ENCODE measurements around the gene CACNG4.

The CACNG4 gene

DNA sequence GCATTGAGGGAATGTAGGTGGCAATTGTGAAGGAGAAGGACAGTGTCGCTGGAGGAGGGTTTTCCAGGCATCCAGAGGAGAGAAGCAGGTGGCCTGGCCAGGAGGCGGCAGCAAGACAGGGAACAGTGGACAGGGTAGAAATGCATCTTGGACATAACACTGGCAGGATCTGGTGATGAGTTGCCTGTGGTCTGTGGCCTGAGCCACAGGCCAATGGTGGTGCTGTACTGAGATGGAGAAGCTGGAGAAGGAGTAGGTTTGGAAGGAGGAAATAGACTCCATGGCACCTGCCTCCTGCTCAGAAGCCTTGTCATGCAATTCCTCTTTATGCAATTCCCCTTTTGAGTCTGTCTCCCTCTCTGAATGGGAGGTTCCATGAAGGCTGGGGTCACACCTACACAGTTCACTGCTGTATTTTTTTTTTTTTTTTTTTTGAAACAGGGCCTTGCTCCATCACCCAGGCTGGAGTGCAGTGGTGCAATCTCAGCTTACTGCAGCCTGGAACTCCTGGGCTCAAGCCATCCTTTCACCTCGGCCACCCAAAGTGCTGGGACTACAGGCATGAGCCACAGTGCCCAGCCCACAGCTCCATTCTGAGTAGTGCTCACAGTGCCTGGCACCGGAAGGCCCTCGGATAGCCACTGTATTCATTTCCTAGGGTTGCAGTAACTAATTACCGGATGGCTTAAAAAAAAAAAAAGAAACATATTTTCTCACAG is 13.5 kb upstream of the CACNG4 start:
- Histone ChIP-seq H3K27ac (ENCODE audit: low read depth, low read length) (no peak overlapping the region), H3K9me3 (ENCODE audit: control insufficient read depth in 5 of 5, low read length in 5 of 5) (peaks cover 0 to 10% (median 0%) of the 10 kb centered on the region in 5 donors), H3K4me1 (ENCODE audit: control insufficient read depth in 5 of 5, insufficient read depth in 5 of 5, low read length in 5 of 5) (no peaks in the 10 kb centered on the region), H3K27me3 (ENCODE audit: control insufficient read depth in 5 of 5, insufficient read depth in 4 of 5, low read length in 5 of 5) (peaks cover 10 to 26% (median 20%) of the 10 kb centered on the region in 5 donors), H3K4me3 (ENCODE audit: low read depth in 1 of 5, low read length in 5 of 5) (no peak overlapping the region), H3K9ac (ENCODE audit: low read length in 5 of 5) (no peak overlapping the region), H3K36me3 (ENCODE audit: control insufficient read depth in 5 of 5, insufficient read depth in 5 of 5, low read length in 5 of 5) (no peaks in the 10 kb centered on the region)

DNA sequence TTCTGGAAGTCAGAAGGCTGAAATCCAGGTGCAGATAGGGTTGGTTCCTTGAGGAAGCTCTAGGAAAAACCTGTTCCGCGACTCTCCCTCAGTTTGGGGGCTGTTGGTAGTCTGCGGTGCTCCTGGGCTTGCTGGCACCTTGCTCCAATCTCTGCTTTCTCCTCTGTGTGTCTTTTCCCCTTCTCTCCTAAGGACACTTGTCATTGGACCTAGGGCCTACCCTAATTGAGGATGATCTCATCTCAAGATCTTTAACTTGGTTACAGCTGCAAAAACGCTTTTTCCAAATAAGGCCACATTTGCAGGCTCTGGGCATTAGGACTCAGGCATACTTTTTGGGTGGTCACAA is 12.9 kb upstream of the CACNG4 start:
- no peaks in the 10 kb centered on the region for H3K36me3 ChIP-seq (ENCODE audit: control insufficient read depth in 5 of 5, insufficient read depth in 5 of 5, low read length in 5 of 5)
- no peak overlapping the region for H3K9ac ChIP-seq (ENCODE audit: low read length in 5 of 5)
- no peaks in the 10 kb centered on the region for H3K4me1 ChIP-seq (ENCODE audit: control insufficient read depth in 5 of 5, insufficient read depth in 5 of 5, low read length in 5 of 5)
- no peak overlapping the region for H3K4me3 ChIP-seq (ENCODE audit: low read depth in 1 of 5, low read length in 5 of 5)
- no peak overlapping the region for H3K27ac ChIP-seq (ENCODE audit: low read depth, low read length)
- peaks cover 10 to 23% (median 14%) of the 10 kb centered on the region in 5 donors for H3K27me3 ChIP-seq (ENCODE audit: control insufficient read depth in 5 of 5, insufficient read depth in 4 of 5, low read length in 5 of 5)
- peaks cover 0 to 10% (median 0%) of the 10 kb centered on the region in 5 donors for H3K9me3 ChIP-seq (ENCODE audit: control insufficient read depth in 5 of 5, low read length in 5 of 5)

DNA sequence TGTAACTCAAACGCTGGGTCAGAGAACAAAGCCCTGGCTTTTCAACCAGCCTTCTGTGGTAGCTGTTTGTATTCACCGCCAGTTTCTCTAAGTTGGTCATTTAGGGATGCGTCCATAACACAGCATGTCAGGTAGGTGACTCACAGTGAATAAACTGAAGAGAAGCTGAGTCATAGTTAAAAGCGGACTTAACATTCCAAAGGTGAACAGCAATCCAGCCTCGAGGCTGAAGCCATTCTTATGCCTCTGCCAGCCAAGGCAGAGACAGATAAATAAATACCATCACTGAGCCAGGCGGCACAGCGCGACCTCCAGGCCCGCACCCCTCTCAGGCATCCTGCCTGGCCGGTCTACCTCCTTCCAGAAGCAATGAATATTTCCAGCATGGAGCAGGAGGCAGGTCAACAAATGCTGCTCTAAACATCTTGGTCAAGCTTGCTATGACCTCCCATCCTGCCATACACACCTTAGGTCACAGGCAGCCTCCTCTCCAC is 12.4 kb upstream of the CACNG4 start:
- H3K9ac ChIP-seq (ENCODE audit: low read length in 5 of 5) = no peak overlapping the region
- H3K27me3 ChIP-seq (ENCODE audit: control insufficient read depth in 5 of 5, insufficient read depth in 4 of 5, low read length in 5 of 5) = peaks cover 5 to 18% (median 10%) of the 10 kb centered on the region in 5 donors
- H3K4me3 ChIP-seq (ENCODE audit: low read depth in 1 of 5, low read length in 5 of 5) = no peak overlapping the region
- no peaks in the 10 kb centered on the region for H3K36me3 ChIP-seq (ENCODE audit: control insufficient read depth in 5 of 5, insufficient read depth in 5 of 5, low read length in 5 of 5)
- H3K4me1 ChIP-seq (ENCODE audit: control insufficient read depth in 5 of 5, insufficient read depth in 5 of 5, low read length in 5 of 5) = no peaks in the 10 kb centered on the region
- no peak overlapping the region for H3K27ac ChIP-seq (ENCODE audit: low read depth, low read length)
- H3K9me3 ChIP-seq (ENCODE audit: control insufficient read depth in 5 of 5, low read length in 5 of 5) = peaks cover 0 to 10% (median 0%) of the 10 kb centered on the region in 5 donors

DNA sequence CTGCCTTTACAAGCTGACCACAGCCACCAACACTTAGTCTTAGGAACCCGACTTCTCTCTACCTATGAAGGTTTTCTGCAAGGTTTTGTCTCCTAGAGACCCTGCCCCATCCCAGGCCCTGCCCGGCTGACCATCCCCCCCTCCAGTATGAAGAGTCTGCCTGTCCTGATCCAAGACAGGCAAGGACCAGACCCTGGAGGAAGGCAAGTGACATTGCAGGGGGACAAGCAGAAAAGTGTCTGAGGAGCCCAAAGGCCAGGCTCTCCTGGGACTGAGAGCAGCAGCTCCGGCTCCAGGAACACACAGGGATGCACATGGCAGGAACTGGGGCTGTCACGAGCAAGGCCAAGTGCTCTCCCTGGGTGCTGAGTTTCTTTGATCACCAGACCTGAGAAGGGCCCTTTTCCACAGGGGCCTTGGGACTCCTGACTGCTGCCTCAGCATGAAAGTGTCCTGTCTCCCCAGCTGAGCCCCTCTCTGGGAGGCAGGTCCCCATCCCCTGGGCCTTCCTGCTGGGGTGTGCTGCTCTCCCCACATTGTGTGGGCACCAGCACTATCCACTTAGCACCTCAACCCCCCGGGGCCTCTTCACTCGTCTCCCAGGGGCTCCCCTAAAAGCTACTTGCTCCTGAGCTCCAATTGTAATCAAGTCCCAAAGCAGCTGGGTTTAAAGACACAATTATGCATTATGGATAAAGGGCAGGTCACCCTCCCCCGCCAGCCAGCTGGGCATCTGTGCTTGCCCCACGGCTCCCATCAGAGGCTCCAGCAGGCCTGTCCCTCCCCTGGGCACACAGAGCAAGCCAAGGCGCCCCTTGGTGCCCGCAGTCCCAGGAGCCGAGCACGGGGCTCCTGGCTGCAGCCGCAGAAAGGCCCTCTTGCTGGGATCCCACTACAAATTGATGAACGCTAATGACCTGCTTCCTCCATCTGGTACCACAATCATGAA is 11.6 kb upstream of the CACNG4 start:
- Histone ChIP-seq H3K9ac (ENCODE audit: low read length in 5 of 5) (no peak overlapping the region), H3K4me3 (ENCODE audit: low read depth in 1 of 5, low read length in 5 of 5) (no peak overlapping the region), H3K27ac (ENCODE audit: low read depth, low read length) (no peak overlapping the region), H3K36me3 (ENCODE audit: control insufficient read depth in 5 of 5, insufficient read depth in 5 of 5, low read length in 5 of 5) (no peaks in the 10 kb centered on the region), H3K4me1 (ENCODE audit: control insufficient read depth in 5 of 5, insufficient read depth in 5 of 5, low read length in 5 of 5) (no peaks in the 10 kb centered on the region), H3K27me3 (ENCODE audit: control insufficient read depth in 5 of 5, insufficient read depth in 4 of 5, low read length in 5 of 5) (peaks cover 0 to 18% (median 6%) of the 10 kb centered on the region in 5 donors), H3K9me3 (ENCODE audit: control insufficient read depth in 5 of 5, low read length in 5 of 5) (peaks cover 0 to 10% (median 0%) of the 10 kb centered on the region in 5 donors)

GRCh38 chr17:66953630-66954020 is 10.9 kb upstream of the CACNG4 start:
- Histone ChIP-seq H3K9me3 (ENCODE audit: control insufficient read depth in 5 of 5, low read length in 5 of 5) (peaks cover 0 to 10% (median 0%) of the 10 kb centered on the region in 5 donors), H3K4me3 (ENCODE audit: low read depth in 1 of 5, low read length in 5 of 5) (no peak overlapping the region), H3K4me1 (ENCODE audit: control insufficient read depth in 5 of 5, insufficient read depth in 5 of 5, low read length in 5 of 5) (no peaks in the 10 kb centered on the region), H3K36me3 (ENCODE audit: control insufficient read depth in 5 of 5, insufficient read depth in 5 of 5, low read length in 5 of 5) (no peaks in the 10 kb centered on the region), H3K27ac (ENCODE audit: low read depth, low read length) (no peak overlapping the region), H3K9ac (ENCODE audit: low read length in 5 of 5) (no peak overlapping the region), H3K27me3 (ENCODE audit: control insufficient read depth in 5 of 5, insufficient read depth in 4 of 5, low read length in 5 of 5) (peaks cover 3 to 16% (median 5%) of the 10 kb centered on the region in 5 donors)

DNA sequence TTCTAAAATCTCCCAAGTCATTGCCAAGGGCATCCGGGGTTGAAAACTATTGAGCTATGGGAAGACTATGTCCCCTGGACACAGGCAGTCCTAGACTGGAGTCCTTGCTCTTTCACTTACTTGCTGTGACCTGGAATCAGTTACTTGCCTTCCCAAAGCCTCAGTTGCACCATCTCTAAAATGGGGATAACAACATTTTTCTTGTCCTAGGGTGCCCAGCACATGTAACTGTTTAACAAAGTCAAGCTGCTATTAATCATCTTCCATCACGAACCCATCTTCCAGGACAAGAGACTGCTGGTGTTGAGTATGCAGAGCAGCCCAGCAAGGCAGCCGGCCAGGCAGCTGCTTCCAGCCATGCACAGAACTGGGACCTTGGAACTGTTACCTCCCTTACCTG is 9.9 kb upstream of the CACNG4 start:
- H3K4me3 ChIP-seq (ENCODE audit: low read depth in 1 of 5, low read length in 5 of 5) = no peak overlapping the region
- H3K27me3 ChIP-seq (ENCODE audit: control insufficient read depth in 5 of 5, insufficient read depth in 4 of 5, low read length in 5 of 5) = peaks cover 3 to 9% (median 3%) of the 10 kb centered on the region in 5 donors
- no peak overlapping the region for H3K9ac ChIP-seq (ENCODE audit: low read length in 5 of 5)
- peaks cover 0 to 7% (median 0%) of the 10 kb centered on the region in 5 donors for H3K9me3 ChIP-seq (ENCODE audit: control insufficient read depth in 5 of 5, low read length in 5 of 5)
- H3K27ac ChIP-seq (ENCODE audit: low read depth, low read length) = no peak overlapping the region
- H3K36me3 ChIP-seq (ENCODE audit: control insufficient read depth in 5 of 5, insufficient read depth in 5 of 5, low read length in 5 of 5) = no peaks in the 10 kb centered on the region
- no peaks in the 10 kb centered on the region for H3K4me1 ChIP-seq (ENCODE audit: control insufficient read depth in 5 of 5, insufficient read depth in 5 of 5, low read length in 5 of 5)

- no peak overlapping the region for H3K27ac ChIP-seq (ENCODE audit: low read depth, low read length)
- H3K4me3 ChIP-seq (ENCODE audit: low read depth in 1 of 5, low read length in 5 of 5) = no peak overlapping the region
- peaks cover 6 to 14% (median 9%) of the 10 kb centered on the region in 5 donors for H3K27me3 ChIP-seq (ENCODE audit: control insufficient read depth in 5 of 5, insufficient read depth in 4 of 5, low read length in 5 of 5)
- no peaks in the 10 kb centered on the region for H3K4me1 ChIP-seq (ENCODE audit: control insufficient read depth in 5 of 5, insufficient read depth in 5 of 5, low read length in 5 of 5)
- H3K9ac ChIP-seq (ENCODE audit: low read length in 5 of 5) = no peak overlapping the region
- no peaks in the 10 kb centered on the region for H3K36me3 ChIP-seq (ENCODE audit: control insufficient read depth in 5 of 5, insufficient read depth in 5 of 5, low read length in 5 of 5)
- H3K9me3 ChIP-seq (ENCODE audit: control insufficient read depth in 5 of 5, low read length in 5 of 5) = no peaks in the 10 kb centered on the region
These were observed 8.7 kb upstream of the CACNG4 start for GRCh38 chr17:66955821-66956220.

DNA sequence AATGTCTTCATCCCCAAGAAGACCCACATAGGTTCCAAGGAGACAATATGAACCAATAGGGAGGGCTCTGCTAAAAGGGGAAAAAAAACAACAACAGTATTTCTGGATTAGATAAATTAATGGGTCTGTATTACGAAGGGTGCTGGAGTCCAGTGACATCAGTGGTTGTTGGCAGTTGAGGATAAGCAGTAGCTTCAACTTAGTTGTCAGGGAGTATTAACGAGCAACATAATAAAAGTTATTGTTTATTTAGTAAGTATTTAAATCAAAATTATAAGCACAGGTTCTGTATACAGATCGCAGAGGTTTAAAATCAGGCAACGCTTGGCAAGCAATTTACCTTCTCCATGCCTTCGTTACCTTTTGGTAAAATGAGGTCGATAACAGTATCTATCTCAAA is 7.6 kb upstream of the CACNG4 start:
- no peak overlapping the region for H3K9ac ChIP-seq (ENCODE audit: low read length in 5 of 5)
- H3K36me3 ChIP-seq (ENCODE audit: control insufficient read depth in 5 of 5, insufficient read depth in 5 of 5, low read length in 5 of 5) = no peaks in the 10 kb centered on the region
- no peak overlapping the region for H3K4me3 ChIP-seq (ENCODE audit: low read depth in 1 of 5, low read length in 5 of 5)
- no peaks in the 10 kb centered on the region for H3K4me1 ChIP-seq (ENCODE audit: control insufficient read depth in 5 of 5, insufficient read depth in 5 of 5, low read length in 5 of 5)
- H3K9me3 ChIP-seq (ENCODE audit: control insufficient read depth in 5 of 5, low read length in 5 of 5) = no peaks in the 10 kb centered on the region
- no peak overlapping the region for H3K27ac ChIP-seq (ENCODE audit: low read depth, low read length)
- H3K27me3 ChIP-seq (ENCODE audit: control insufficient read depth in 5 of 5, insufficient read depth in 4 of 5, low read length in 5 of 5) = peaks cover 6 to 15% (median 9%) of the 10 kb centered on the region in 5 donors

- no peaks in the 10 kb centered on the region for H3K36me3 ChIP-seq (ENCODE audit: control insufficient read depth in 5 of 5, insufficient read depth in 5 of 5, low read length in 5 of 5)
- no peaks in the 10 kb centered on the region for H3K4me1 ChIP-seq (ENCODE audit: control insufficient read depth in 5 of 5, insufficient read depth in 5 of 5, low read length in 5 of 5)
- no peak overlapping the region for H3K4me3 ChIP-seq (ENCODE audit: low read depth in 1 of 5, low read length in 5 of 5)
- no peak overlapping the region for H3K27ac ChIP-seq (ENCODE audit: low read depth, low read length)
- no peaks in the 10 kb centered on the region for H3K9me3 ChIP-seq (ENCODE audit: control insufficient read depth in 5 of 5, low read length in 5 of 5)
- peaks cover 9 to 18% (median 12%) of the 10 kb centered on the region in 5 donors for H3K27me3 ChIP-seq (ENCODE audit: control insufficient read depth in 5 of 5, insufficient read depth in 4 of 5, low read length in 5 of 5)
- no peak overlapping the region for H3K9ac ChIP-seq (ENCODE audit: low read length in 5 of 5)
These were observed 7.2 kb upstream of the CACNG4 start for GRCh38 chr17:66957343-66957742.

Data from subcutaneous abdominal adipose tissue (tissue), 5 donors.